Spleen (tissue), 7 donors: Measurements from ENCODE around the gene XRRA1.

Experiments
- POLR2A ChIP-seq, 3 donors: fragments of 450-650 bp; IDR thresholded peaks; one replicate each; pipeline ENCODE4 v1.5.1; 2017; ENCODE audit warnings: antibody characterized with exemption in 3 of 3, mild to moderate bottlenecking in 1 of 3
- POLR2AphosphoS5 ChIP-seq, 3 donors: sonication (generic); formaldehyde crosslinking; IDR thresholded peaks; one replicate each; pipeline ENCODE4 v1.5.1; 2017; ENCODE audit warnings: antibody characterized with exemption in 3 of 3
- TF ChIP-seq, protein P1 (sequence below), 11 experiments: fragments of 200-600 bp in 7 of 11; fragments of 450-650 bp in 4 of 11; sonication (generic) in 4 of 11; IDR thresholded peaks in 8 of 11; conservative IDR thresholded peaks in 3 of 11; 1 replicate in 7 of 11; 2 replicates in 4 of 11; pipeline versions ENCODE4 v1.4.0 to v1.8.0; 2016 to 2021; ENCODE audit warnings: antibody characterized with exemption in 11 of 11, inconsistent platforms in 4 of 11, mild to moderate bottlenecking in 1 of 11
- donor health status: DM: no; HTN: no; CAD: no; lungs with moderate emphysema.
- donor health status: DM: no; HTN: no; CAD: no.
- donor health status: DM: no; HTN: no; CAD: no.

DNA sequence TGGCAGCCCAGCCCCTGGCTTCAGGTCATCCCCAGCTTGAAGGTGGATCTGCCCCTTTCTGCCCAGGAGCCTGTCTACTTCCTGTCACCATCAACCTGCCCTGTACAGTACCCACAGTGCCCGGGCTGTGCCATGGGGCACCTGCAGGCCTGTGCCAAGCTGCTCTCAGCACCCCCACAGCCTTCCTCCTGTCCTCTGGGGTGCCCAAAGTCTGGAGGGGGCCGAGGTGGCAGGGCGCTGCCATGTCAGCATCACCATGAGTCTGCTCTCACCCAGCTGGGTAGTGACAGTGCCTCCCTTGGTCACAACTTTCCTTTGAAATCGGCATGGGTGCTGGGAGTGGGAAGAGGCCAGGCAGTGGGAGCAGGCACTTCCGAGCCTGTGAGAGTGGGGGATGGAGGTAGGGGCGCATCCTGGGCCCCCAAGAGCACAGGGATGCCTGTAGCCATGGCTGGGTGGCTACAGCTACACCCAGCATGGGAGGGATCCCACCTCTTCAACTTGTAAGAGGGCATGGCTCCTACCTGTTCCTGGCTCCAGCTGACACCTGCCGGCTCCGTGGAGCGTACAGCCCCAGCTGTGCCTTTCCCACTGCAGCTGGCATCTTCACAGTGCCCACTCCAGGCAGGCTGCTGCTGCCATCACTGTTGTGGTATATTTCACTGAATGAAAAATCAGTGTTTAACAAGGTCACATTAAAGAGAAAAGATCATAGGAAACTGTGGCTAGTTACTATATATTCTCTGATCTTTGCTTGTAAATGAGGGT is 157.4 kb downstream of the XRRA1 start:
- TF ChIP-seq, protein P1, sequence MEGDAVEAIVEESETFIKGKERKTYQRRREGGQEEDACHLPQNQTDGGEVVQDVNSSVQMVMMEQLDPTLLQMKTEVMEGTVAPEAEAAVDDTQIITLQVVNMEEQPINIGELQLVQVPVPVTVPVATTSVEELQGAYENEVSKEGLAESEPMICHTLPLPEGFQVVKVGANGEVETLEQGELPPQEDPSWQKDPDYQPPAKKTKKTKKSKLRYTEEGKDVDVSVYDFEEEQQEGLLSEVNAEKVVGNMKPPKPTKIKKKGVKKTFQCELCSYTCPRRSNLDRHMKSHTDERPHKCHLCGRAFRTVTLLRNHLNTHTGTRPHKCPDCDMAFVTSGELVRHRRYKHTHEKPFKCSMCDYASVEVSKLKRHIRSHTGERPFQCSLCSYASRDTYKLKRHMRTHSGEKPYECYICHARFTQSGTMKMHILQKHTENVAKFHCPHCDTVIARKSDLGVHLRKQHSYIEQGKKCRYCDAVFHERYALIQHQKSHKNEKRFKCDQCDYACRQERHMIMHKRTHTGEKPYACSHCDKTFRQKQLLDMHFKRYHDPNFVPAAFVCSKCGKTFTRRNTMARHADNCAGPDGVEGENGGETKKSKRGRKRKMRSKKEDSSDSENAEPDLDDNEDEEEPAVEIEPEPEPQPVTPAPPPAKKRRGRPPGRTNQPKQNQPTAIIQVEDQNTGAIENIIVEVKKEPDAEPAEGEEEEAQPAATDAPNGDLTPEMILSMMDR (IDR thresholded peaks at IDR 0.05 in 8 of 11, conservative IDR thresholded peaks at IDR 0.05 in 3 of 11), result no peak
- TF ChIP-seq POLR2AphosphoS5 (IDR thresholded peaks at IDR 0.05) (peak in 1 of 3 donors; percentile 41), POLR2A (IDR thresholded peaks at IDR 0.05) (no peak)
